HepG2 (cell line): ENCODE results near the gene RREB1. TPM values are rescaled to one million over a fixed set of nuclear protein-coding genes. Genes with fewer than 3 reads are reported as not detected.

Source experiments
- HNRNPL ChIP-seq: fragments of 200-400 bp; formaldehyde crosslinking; IDR thresholded peaks from 2 replicates; pipeline ENCODE4 v1.6.1; 2017; ENCODE audit warnings: mild to moderate bottlenecking, low read depth, low read length
- NKX3-1 ChIP-seq: sonication (generic); formaldehyde crosslinking; IDR thresholded peaks from 2 replicates; pipeline ENCODE4 v1.5.0; 2020; ENCODE audit warnings: missing genetic modification reagents
- polyA plus RNA-seq, 8 experiments: library from polyadenylated mRNA; depleted of rRNA in 3 of 8; stranded (reverse) in 7 of 8; unstranded in 1 of 8; fragments of >200 nt; fragmentation: Illumina TruSeq in 4 of 8; extraction: Trizol in 4 of 8; gene quantifications; 2 replicates each; pipeline versions ENCODE4 v1.2.1 to v1.2.3, GENCODE V29; 2011 to 2016; ENCODE audit warnings: low read depth in 4 of 8, missing spikeins in 1 of 8, mixed read lengths in 1 of 8; ENCODE audit not compliant: insufficient read depth in 1 of 8
- total RNA-seq, 5 experiments: library from RNA; depleted of rRNA; stranded (reverse); fragments of >200 nt; fragmentation: Illumina TruSeq; extraction: Trizol; gene quantifications; 2 replicates each; pipeline ENCODE4 v1.2.3, GENCODE V29; 2016; ENCODE audit warnings: low read depth in 1 of 5
- TF ChIP-seq, protein P1 (sequence below): sonication (generic); formaldehyde crosslinking; IDR thresholded peaks from 2 replicates; pipeline ENCODE4 v1.9.0; 2022; ENCODE audit warnings: missing genetic modification reagents, mild to moderate bottlenecking, borderline replicate concordance
- TF ChIP-seq, protein P2 (sequence below): sonication (generic); formaldehyde crosslinking; IDR thresholded peaks from 2 replicates; pipeline ENCODE4 v1.5.1; 2020; ENCODE audit warnings: mild to moderate bottlenecking, missing genetic modification reagents, moderate library complexity
- TF ChIP-seq, protein P3 (sequence below): sonication (generic); formaldehyde crosslinking; IDR thresholded peaks from one replicate; pipeline ENCODE4 v1.5.1; 2020; ENCODE audit warnings: mild to moderate bottlenecking, missing genetic modification reagents; ENCODE audit errors: not compliant biosample characterization
- TF ChIP-seq, protein P4 (sequence below): sonication (generic); formaldehyde crosslinking; IDR thresholded peaks from 2 replicates; pipeline ENCODE4 v1.4.0; 2020; ENCODE audit warnings: missing genetic modification reagents

RREB1 gene
- total and polyA plus RNA-seq, 2 of the 13 experiments (the other 11 are each of a cell fraction or from before 2014, with no cell fraction given) = 6.1 to 23.2 TPM

DNA sequence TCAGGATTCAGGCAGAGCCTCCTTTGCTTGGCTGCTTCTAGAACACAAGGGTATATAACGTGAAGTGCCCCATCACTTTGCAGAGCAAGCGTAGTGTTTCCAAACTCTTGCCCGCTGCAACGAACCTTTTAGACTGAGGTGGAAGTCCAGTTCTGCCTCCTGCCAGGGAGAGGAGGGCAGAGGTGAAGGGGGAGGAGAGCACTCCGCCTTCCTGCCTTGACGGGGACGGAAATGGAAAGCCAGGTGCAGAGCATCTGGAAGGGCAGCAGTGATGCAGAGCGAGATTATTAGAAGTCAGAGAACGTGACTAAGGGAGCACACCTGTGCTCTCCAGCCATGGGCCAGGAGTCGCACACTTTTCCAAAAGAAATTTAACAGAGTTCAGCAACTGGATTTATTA is 63.4 kb downstream of the RREB1 start (continued):
- TF ChIP-seq HNRNPL = 0 out of 2 replicates have a peak, but pooled peaks have one; percentile 20
- TF ChIP-seq, protein P1, sequence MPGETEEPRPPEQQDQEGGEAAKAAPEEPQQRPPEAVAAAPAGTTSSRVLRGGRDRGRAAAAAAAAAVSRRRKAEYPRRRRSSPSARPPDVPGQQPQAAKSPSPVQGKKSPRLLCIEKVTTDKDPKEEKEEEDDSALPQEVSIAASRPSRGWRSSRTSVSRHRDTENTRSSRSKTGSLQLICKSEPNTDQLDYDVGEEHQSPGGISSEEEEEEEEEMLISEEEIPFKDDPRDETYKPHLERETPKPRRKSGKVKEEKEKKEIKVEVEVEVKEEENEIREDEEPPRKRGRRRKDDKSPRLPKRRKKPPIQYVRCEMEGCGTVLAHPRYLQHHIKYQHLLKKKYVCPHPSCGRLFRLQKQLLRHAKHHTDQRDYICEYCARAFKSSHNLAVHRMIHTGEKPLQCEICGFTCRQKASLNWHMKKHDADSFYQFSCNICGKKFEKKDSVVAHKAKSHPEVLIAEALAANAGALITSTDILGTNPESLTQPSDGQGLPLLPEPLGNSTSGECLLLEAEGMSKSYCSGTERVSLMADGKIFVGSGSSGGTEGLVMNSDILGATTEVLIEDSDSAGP (CRISPR knock-in tag) = no peak; the same call in 1 of the 2 replicates
- TF ChIP-seq, protein P2, sequence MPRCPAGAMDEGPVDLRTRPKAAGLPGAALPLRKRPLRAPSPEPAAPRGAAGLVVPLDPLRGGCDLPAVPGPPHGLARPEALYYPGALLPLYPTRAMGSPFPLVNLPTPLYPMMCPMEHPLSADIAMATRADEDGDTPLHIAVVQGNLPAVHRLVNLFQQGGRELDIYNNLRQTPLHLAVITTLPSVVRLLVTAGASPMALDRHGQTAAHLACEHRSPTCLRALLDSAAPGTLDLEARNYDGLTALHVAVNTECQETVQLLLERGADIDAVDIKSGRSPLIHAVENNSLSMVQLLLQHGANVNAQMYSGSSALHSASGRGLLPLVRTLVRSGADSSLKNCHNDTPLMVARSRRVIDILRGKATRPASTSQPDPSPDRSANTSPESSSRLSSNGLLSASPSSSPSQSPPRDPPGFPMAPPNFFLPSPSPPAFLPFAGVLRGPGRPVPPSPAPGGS = no peak
- no peak for TF ChIP-seq NKX3-1 (CRISPR knock-in tag)
- TF ChIP-seq, protein P3, sequence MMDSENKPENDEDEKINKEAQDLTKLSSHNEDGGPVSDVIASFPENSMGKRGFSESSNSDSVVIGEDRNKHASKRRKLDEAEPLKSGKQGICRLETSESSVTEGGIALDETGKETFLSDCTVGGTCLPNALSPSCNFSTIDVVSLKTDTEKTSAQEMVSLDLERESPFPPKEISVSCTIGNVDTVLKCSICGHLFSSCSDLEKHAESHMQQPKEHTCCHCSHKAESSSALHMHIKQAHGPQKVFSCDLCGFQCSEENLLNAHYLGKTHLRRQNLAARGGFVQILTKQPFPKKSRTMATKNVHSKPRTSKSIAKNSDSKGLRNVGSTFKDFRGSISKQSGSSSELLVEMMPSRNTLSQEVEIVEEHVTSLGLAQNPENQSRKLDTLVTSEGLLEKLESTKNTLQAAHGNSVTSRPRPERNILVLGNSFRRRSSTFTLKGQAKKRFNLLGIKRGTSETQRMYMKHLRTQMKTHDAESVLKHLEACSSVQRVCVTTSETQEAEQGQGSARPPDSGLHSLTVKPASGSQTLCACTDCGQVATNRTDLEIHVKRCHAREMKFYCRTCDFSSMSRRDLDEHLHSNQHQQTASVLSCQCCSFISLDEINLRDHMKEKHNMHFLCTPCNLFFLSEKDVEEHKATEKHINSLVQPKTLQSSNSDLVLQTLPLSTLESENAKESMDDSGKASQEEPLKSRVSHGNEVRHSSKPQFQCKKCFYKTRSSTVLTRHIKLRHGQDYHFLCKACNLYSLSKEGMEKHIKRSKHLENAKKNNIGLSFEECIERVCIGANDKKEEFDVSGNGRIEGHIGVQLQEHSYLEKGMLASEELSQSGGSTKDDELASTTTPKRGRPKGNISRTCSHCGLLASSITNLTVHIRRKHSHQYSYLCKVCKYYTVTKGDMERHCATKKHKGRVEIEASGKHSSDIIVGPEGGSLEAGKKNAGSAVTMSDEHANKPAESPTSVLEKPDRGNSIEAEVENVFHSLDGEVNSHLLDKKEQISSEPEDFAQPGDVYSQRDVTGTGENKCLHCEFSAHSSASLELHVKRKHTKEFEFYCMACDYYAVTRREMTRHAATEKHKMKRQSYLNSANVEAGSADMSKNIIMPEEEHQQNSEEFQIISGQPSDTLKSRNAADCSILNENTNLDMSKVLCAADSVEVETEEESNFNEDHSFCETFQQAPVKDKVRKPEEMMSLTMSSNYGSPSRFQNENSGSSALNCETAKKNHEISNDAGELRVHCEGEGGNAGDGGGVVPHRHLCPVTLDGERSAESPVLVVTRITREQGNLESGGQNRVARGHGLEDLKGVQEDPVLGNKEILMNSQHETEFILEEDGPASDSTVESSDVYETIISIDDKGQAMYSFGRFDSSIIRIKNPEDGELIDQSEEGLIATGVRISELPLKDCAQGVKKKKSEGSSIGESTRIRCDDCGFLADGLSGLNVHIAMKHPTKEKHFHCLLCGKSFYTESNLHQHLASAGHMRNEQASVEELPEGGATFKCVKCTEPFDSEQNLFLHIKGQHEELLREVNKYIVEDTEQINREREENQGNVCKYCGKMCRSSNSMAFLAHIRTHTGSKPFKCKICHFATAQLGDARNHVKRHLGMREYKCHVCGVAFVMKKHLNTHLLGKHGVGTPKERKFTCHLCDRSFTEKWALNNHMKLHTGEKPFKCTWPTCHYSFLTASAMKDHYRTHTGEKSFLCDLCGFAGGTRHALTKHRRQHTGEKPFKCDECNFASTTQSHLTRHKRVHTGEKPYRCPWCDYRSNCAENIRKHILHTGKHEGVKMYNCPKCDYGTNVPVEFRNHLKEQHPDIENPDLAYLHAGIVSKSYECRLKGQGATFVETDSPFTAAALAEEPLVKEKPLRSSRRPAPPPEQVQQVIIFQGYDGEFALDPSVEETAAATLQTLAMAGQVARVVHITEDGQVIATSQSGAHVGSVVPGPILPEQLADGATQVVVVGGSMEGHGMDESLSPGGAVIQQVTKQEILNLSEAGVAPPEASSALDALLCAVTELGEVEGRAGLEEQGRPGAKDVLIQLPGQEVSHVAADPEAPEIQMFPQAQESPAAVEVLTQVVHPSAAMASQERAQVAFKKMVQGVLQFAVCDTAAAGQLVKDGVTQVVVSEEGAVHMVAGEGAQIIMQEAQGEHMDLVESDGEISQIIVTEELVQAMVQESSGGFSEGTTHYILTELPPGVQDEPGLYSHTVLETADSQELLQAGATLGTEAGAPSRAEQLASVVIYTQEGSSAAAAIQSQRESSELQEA (CRISPR knock-in tag) = no peak
- TF ChIP-seq, protein P4, sequence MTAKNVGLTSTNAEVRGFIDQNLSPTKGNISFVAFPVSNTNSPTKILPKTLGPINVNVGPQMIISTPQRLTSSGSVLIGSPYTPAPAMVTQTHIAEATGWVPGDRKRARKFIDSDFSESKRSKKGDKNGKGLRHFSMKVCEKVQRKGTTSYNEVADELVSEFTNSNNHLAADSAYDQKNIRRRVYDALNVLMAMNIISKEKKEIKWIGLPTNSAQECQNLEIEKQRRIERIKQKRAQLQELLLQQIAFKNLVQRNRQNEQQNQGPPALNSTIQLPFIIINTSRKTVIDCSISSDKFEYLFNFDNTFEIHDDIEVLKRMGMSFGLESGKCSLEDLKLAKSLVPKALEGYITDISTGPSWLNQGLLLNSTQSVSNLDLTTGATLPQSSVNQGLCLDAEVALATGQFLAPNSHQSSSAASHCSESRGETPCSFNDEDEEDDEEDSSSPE (CRISPR knock-in tag) = 0 out of 2 replicates have a peak, but pooled peaks have one; percentile 2
